IPS DF 4.7 (cell line): ENCODE data around the gene COPA.

Experiments used
- DNase-seq: peaks from one replicate; pipeline ENCODE4 v3.0.0-alpha.2; 2013; ENCODE audit warnings: low spot score; ENCODE audit errors: extremely low read depth

Gene COPA

DNA sequence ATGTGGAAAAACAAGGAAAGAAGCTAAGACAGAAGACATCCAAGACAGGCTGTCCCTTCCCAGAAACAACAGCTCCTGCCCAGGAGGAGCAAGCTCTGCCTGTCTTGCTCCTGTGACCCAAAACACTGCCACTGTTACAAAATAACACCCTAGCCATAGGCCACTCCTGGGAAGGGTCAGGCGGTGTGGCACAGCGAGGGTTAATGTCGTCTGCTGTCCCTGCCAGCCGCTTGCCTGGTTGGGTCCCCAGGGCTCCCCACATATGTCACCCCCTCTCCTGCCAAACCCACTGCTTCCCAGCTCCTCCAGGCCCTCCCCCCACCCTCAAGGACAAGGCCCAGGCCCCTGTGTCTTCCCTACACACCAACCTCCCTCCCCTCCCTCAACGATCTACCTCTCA lies 20.0 kb upstream of the COPA start:
- DNase-seq = no peak

DNA sequence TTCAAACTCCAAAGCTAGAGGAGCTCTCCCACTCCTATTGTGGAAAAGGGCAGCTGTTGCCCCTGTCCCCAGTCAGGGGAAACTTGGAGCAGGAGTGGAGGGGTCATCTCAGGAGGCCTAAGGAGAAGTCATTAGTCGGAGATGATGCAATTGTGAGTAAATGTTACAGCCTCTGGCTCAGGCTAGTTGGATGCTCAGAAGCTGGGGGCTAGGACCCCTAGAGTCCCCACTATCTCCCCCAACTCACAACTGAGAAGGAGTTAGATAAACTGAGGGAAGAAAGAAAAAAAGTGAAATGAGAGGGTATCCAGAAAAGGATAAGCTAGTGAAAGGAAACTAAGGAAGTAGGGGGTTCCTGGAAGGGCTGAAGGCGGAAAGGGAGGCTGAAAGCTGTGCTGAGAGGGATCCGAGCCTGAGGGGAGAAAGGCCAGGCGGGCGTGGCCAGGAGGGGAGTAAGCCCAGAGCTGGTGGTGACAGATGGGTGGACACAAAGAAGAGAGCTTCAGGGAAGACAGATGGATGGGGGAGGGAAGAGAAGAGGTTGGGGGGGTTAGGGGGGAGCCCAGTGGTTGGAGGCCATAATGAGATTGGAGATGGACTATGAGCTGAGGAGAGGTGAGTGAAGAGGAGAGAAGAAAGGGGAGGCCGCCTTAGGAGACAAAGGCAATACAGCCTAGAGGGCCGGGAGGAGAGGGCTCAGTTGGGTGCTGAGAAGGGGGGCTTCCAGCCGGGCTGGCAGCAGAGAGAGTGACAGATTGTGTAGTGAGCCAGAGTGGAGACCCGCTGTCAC lies 19.3 kb upstream of the COPA start:
- no peak for DNase-seq

DNA sequence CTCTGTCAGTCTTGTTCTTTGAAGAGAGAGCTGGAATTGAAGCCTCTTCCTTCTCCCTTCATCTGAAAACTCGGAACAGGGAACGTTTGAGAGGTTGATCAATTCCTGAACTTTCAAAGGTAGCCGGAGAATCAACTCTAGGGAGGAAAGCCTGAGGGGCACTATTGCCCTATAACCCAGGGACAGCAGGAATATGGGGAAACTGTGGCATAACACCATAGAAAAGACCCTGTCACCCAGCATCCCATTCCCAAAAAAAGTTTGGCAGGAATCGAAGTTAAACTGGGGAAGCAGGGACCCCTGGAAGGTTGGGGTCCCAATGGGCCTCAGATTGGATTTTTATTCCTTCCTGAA lies 18.7 kb upstream of the COPA start:
- DNase-seq = no peak

DNA sequence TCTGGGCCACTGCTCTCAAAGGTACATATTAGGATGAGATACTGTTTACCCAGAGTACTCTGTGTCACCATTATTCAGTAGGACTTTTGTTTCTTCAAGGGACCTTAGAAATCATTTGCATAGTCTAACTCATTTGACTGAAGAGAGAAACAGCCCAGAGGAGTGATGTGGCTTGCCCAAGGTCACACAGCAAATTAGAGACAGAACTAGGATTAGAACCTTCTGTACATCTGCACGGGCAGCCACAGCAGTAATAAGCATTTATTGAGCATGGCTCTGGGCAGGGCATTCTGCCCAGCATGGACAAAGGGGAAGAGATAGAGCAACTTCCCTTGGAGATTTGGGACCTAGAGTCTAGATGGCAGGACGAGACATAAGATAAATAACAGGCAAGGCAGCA lies 18.1 kb upstream of the COPA start:
- no peak for DNase-seq

DNA sequence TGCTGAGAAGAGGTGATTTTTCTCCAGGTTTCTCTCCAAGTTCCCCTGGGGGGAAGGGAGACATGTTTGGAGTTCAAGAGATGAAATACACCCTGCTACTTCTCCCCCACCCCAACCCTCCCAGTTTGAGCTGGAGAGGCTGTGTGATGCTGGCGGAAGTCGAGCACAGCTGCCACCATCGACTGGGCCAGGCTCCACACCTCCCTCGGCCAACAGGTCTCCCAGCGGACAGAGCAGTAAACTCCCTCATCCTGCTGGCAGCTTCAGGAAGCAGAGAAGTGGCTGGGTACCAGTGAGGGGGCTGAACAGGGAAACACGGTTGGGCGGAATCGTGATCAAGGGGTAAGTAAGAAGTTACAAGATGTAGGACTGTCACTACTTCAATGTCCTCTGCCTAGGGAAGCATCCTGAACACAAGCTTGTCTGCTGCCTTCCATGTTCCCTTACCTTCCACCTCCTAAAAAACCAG lies 17.2 kb upstream of the COPA start:
- DNase-seq = no peak

- no peak for DNase-seq
These were observed 16.6 kb upstream of the COPA start for GRCh38 chr1:160359559-160360226.

GRCh38 chr1:160358073-160358472 lies 15.0 kb upstream of the COPA start:
- no peak for DNase-seq

DNA sequence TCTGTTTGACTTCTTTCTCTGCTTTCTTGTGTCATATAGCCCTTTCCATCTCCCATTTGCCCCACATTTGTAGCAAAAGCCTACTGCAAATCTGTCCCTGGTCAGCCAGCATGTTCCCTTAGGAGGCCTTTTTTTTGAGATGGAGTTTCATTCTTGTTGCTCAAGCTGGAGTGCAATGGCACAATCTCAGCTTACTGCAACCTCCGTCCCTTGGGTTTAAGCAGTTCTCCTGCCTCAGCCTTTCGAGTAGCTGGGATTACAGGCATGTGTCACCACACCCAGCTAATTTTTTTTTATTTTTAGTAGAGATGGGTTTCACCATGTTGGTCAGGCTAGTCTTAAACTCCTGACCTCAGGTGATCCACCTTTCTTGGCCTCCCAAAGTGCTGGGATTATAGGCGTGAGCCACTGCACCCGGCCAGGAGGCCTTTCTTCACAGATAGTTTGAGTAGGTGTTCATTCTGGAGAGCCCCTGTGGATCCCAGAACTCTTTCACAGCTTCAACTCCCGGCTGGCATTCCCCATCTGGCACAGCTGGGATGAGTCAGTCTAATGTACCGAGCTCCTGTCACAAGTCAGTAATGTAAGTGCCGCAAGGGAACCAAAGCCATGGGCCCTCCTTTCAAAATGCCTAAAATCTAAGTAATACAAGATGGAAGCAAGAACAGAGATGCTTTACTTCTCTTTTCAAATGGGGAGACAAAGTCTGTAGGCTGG lies 14.4 kb upstream of the COPA start:
- DNase-seq = no peak

DNA sequence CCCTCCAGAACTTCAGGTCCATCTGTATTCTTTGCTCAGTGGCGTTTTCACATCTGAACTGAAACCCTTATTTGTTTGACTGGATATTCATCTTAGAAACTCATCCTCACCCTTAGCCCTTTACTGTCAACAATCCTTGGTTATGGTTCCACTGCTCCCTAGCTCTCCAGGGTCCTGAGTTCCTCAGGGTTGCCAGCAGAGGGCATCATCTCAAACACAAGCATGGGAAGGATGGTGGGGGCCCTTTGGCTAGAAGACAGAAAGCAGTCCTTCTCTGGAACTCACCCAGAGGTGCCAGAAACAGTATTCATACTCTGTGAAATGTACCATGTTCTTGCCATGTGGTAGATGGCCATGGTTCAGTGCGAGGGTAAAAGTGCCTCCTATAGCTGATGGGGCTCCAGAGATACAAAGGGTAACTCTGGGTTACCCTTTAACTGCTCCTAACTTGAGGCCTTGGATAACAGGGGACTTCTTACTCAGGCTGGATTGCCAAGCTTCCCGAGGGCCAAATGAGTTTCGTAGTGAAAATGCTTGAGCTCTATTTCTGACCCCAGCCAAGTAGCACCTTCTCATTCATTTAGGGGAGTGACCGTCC lies 11.4 kb upstream of the COPA start:
- no peak for DNase-seq

GRCh38 chr1:160353223-160353622 lies 10.2 kb upstream of the COPA start:
- no peak for DNase-seq

DNA sequence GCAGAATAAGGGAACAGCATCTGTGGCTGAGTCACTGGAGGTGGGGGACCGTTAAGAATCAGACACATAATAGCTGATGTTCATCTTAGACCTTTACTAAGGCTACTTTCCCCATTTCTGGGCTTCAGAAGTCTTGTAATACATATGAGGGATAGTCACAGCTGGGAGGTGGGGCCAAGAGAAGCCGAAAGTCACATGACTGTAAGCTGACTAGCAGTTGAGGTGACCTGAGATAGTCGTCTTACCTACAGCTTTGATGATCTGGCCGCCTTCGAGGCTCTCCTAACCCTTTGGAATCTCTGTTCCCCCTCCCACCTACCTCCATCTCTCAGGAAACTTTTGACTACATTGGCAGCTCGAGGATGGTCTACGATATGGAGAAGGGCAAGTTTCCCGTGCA lies 9.5 kb upstream of the COPA start:
- DNase-seq = no peak

GRCh38 chr1:160351629-160352028 lies 8.6 kb upstream of the COPA start:
- DNase-seq = no peak

GRCh38 chr1:160346958-160347357 lies 3.9 kb upstream of the COPA start:
- DNase-seq = no peak

DNA sequence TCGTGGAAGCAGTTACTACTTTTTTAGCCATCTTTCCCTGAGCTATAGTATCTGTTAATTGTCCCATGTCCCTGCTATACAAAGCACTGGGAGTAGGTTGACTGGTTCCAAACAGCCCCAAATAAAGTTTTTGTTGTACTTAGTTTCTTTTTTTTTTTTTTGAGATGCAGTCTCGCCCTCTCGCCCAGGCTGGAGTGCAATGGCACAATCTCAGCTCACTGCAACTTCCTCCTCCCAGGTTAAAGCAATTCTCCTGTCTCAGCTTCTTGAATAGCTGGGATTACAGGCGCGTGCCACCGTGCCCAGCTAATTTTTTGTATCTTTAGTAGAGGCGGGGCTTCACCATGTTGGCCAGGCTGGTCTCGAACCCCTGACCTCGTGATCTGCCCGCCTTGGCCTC lies 3.4 kb upstream of the COPA start:
- DNase-seq = no peak

DNA sequence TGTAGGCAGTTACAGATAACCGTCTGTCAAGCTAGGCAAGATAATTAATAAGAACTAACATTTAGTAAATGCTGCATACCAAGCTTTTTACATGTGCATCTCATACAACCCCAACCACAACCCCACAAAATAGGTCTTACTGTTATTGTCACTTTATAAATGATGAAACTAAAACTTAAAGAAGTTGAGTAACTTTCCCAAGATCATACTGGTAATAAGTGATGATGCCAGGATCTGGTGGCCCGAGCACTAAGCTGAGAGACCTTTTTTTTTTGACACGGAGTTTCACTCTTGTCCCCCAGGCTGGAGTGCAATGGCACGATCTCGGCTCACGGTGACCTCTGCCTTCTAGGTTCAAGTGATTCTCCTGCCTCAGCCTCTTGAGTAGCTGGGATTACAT lies 1.9 kb upstream of the COPA start:
- DNase-seq = no peak

- no peak for DNase-seq
These were observed 1.2 kb upstream of the COPA start for GRCh38 chr1:160344241-160344640.

GRCh38 chr1:160342526-160342925 lies 524 bp downstream of the COPA start:
- no peak for DNase-seq

DNA sequence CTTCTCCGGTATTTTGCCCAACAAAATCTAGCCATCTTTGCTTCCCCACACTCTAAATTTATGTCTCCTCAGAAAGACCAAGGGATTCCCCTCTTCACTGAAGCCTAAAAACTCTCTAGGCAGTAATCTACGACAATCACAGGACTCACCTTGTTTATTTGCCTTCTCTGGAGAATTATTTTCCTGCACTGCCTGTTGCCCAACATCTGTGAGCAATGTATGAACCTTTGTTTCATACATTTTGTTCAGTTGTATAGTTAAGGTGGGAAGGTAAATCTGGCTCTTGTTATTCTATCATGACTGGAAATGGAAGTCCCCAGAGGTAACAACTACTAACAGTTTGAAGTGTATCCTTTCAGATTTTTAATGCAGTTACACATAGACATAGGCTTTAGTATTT lies 2.2 kb downstream of the COPA start:
- DNase-seq = no peak

GRCh38 chr1:160340146-160340545 lies 2.9 kb downstream of the COPA start:
- no peak for DNase-seq

GRCh38 chr1:160338580-160338979 lies 4.5 kb downstream of the COPA start:
- no peak for DNase-seq

GRCh38 chr1:160332516-160332915 lies 10.5 kb downstream of the COPA start:
- DNase-seq = no peak

- no peak for DNase-seq
These were observed 12.9 kb downstream of the COPA start for GRCh38 chr1:160330119-160330518.
